ENCODE measurements around the gene SFTPA2.
"Not testable (repeated sequence)": the region's sequence is repeated elsewhere in the genome, so short reads cannot be mapped to it uniquely, and the experiment has no call there.

SFTPA2 gene

GRCh38 chr10:79560160-79560709 is at the start of gene SFTPA2:
TSS of gene SFTPA2 (minus strand) at chr10:79560407. CDS start at chr10:79559483, 924 bp downstream.
- no peak for DNase-seq (ENCODE audit: low read depth, low spot score)

- DNase-seq (ENCODE audit: low read depth, low spot score), result peak; percentile 23
Observed at GRCh38 chr10:79608505-79609375, 48.5 kb upstream of the SFTPA2 start.

DNA sequence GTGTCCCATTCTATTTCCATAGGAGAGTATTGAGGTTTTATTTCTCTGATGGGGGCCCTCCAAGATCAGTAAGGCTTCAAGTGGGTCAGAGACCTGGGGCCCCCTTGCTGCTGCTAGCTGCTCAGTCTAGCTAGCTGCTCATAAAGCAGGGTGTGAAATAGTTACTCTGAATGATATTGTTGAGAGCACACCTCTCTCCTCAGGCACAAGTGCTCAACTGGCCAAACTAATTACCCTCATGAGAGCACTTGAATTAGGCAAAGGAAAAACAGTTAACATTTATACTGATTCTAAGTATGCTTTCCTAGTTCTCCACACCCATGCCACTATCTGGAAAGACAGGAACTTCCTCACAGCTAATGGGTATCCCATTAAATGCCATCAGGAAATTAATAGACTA is 45.1 kb upstream of the SFTPA2 start:
- no peak for DNase-seq (ENCODE audit: low read depth, low spot score)

DNA sequence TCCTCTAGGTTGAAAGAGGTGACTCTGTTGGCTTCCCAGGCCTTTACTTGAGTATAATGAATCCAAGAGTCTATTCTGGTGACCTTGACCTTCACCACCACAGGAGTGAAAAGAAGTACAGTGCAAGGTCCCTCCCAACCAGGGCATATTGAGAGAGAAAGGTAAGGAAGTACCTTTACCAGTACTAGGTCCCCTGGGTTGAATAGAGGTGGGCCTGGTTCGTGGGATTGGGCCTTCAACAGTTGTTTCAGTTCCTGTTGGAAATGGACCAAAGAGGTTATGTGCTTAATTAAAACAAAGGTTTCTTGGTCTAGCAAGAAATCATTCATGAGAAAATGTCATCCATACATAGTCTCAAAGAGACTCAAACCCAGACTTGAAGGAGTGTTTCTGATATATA is 44.1 kb upstream of the SFTPA2 start:
- no peak for DNase-seq (ENCODE audit: low read depth, low spot score)

- no peak for DNase-seq (ENCODE audit: low read depth, low spot score)
Observed at GRCh38 chr10:79602953-79603352, 42.7 kb upstream of the SFTPA2 start.

GRCh38 chr10:79601939-79602338 is 41.7 kb upstream of the SFTPA2 start:
- no peak for DNase-seq (ENCODE audit: low read depth, low spot score)

GRCh38 chr10:79599644-79600043 is 39.4 kb upstream of the SFTPA2 start:
- DNase-seq (ENCODE audit: low read depth, low spot score), result not testable (repeated sequence)

- DNase-seq (ENCODE audit: low read depth, low spot score), result no peak
Observed at GRCh38 chr10:79595510-79595909, 35.3 kb upstream of the SFTPA2 start.

GRCh38 chr10:79594565-79594964 is 34.4 kb upstream of the SFTPA2 start:
- DNase-seq (ENCODE audit: low read depth, low spot score), result not testable (repeated sequence)

DNA sequence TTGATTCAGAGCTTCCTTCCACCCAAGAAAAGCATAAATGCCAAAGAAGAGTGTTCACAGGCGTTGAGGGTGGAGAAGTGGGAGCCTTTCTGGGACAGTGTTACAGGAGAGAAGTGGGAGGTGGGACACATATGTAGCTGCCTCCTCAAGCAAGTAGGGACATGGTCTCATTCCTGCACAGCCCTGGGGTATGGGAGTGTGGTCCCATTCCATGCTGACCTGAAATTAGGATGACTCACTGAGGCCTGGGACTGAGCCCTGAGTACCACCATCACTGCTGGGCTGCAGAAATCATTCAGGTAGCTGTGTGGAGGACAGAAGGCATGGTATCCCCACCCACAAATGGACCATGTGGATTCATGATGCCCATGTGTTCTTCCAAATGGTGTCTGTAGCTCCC is 33.2 kb upstream of the SFTPA2 start:
- DNase-seq (ENCODE audit: low read depth, low spot score), result no peak

GRCh38 chr10:79588800-79589199 is 28.6 kb upstream of the SFTPA2 start:
- no peak for DNase-seq (ENCODE audit: low read depth, low spot score)

DNA sequence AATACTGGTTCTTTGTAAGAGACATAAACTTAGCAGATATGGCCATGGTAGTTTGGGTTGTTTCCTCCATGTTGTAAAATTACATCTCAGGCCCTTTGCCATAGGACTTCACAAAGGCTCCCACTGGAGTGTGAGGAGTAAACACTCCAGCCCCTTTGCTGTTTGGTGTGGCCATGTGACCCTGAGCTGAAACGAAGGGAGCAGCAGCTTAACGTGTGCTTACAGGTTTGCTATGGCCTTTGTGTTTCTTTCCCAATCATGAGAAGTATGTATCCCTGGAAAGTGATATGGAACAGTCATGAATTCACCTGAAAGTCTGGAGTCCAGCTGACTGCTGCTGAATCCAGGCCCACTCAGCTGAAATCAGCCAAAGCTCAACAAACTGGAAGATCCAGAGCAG is 26.7 kb upstream of the SFTPA2 start:
- no peak for DNase-seq (ENCODE audit: low read depth, low spot score)

GRCh38 chr10:79585870-79586527 is 25.8 kb upstream of the SFTPA2 start:
- no peak for DNase-seq (ENCODE audit: low read depth, low spot score)

- DNase-seq (ENCODE audit: low read depth, low spot score), result no peak
Observed at GRCh38 chr10:79583488-79584024, 23.3 kb upstream of the SFTPA2 start.

DNA sequence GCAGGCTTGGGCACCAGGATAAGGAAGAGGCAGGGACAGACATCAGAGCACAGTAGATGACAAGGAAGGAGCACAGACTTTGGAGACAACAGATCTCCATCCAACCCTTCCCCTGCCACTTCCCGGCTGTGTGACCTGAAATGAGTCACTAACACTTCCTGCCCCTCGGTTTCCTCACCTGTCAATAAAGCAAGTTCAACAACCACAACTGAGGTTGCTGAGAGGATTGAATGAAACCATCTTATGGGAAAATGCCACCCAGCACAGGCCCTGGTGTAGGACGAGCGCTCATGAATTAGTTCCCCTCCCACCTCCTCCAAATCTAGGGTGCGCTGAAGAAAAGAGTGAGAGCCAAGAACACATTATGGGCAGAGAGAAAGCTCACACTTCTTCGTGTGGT is 22.7 kb upstream of the SFTPA2 start:
- not testable (repeated sequence) for DNase-seq (ENCODE audit: low read depth, low spot score)

GRCh38 chr10:79582096-79582495 is 21.9 kb upstream of the SFTPA2 start:
- DNase-seq (ENCODE audit: low read depth, low spot score), result no peak

GRCh38 chr10:79581044-79581443 is 20.8 kb upstream of the SFTPA2 start:
- DNase-seq (ENCODE audit: low read depth, low spot score), result no peak

- DNase-seq (ENCODE audit: low read depth, low spot score), result no peak
Observed at GRCh38 chr10:79579361-79579760, 19.2 kb upstream of the SFTPA2 start.

DNA sequence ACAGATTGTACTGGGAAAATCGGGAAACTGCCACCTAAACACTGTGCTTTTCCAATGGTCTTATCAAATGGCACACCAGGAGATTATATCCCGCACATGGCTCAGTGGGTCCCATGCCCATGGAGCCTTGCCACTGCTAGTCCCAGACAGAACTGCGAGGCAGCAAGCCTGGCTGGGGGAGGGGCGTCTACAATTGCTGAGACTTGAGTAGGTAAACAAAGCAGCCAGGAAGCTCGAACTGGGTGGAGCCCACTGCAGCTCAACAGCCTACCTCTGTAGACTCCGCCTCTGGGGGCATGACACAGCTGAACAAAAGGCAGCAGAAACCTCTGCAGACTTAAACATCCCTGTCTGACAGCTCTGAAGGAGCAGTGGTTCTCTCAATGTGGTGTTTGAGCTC is 10.4 kb upstream of the SFTPA2 start:
- DNase-seq (ENCODE audit: low read depth, low spot score), result not testable (repeated sequence)

- DNase-seq (ENCODE audit: low read depth, low spot score), result no peak
Observed at GRCh38 chr10:79563426-79563825, 3.2 kb upstream of the SFTPA2 start.

GRCh38 chr10:79562135-79562756 is 2.0 kb upstream of the SFTPA2 start:
- DNase-seq (ENCODE audit: low read depth, low spot score), result peak; percentile 80

DNA sequence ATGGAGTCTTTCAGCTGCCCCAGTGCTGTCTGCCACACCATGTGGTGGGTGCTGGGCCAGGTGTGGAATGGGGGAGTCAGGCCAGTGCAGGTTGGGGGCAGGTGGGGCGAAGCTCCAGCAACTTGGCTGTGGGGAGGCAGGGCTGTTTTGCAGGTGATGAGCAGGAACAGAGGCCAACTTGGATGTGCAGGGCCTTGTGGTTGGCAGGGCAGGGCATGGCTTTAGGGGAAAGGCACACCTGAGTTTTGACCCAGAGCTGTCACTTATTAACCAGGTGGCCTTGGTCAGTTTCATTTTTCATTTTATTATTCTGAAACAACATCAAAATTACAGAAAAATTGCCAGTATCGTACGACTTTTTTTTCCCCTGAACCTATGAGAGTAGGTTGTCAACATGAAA is 1.1 kb upstream of the SFTPA2 start:
- DNase-seq (ENCODE audit: low read depth, low spot score), result no peak
